M059J (cell line): ENCODE data around the gene SINHCAF. TPM values are rescaled to one million over a fixed set of nuclear protein-coding genes. Genes with fewer than 3 reads are reported as not detected.
"Not testable (repeated sequence)": the region's sequence is repeated elsewhere in the genome, so short reads cannot be mapped to it uniquely, and the experiment has no call there.

ENCODE experiments used
- DNase-seq: peaks from one replicate; pipeline ENCODE4 v3.0.0-alpha.2; 2012; ENCODE audit warnings: low read depth
- total RNA-seq: library from RNA; depleted of rRNA; stranded (reverse); fragments of >200 nt; shearing (Covaris generic); gene quantifications from 2 replicates; pipeline ENCODE4 v1.2.3, GENCODE V29; 2014

Gene SINHCAF
- total RNA-seq, 1 experiment from 2014 or later: 73.0 TPM

GRCh38 chr12:31308116-31308515, 17.8 kb downstream of the SINHCAF start:
- peak; percentile 14 for DNase-seq

- no peak for DNase-seq
Observed at GRCh38 chr12:31306866-31307265, 19.1 kb downstream of the SINHCAF start.

GRCh38 chr12:31303466-31303865, 22.5 kb downstream of the SINHCAF start:
- DNase-seq: no peak

- no peak for DNase-seq
Observed at GRCh38 chr12:31301311-31301710, 24.6 kb downstream of the SINHCAF start.

- no peak for DNase-seq
Observed at GRCh38 chr12:31300783-31301182, 25.2 kb downstream of the SINHCAF start.

GRCh38 chr12:31300341-31300740, 25.6 kb downstream of the SINHCAF start:
- DNase-seq: no peak

GRCh38 chr12:31298922-31299321, 27.0 kb downstream of the SINHCAF start:
- no peak for DNase-seq

GRCh38 chr12:31298515-31298910, 27.4 kb downstream of the SINHCAF start:
- DNase-seq: no peak

GRCh38 chr12:31297572-31298514, 28.1 kb downstream of the SINHCAF start:
- no peak for DNase-seq

- DNase-seq: no peak
Observed at GRCh38 chr12:31289441-31289840, 36.5 kb downstream of the SINHCAF start.

- no peak for DNase-seq
Observed at GRCh38 chr12:31288381-31288780, 37.6 kb downstream of the SINHCAF start.

GRCh38 chr12:31280183-31280582, 45.8 kb downstream of the SINHCAF start:
- DNase-seq: no peak

- DNase-seq: no peak
Observed at GRCh38 chr12:31279390-31279924, 46.5 kb downstream of the SINHCAF start.

- DNase-seq: no peak
Observed at GRCh38 chr12:31278832-31279231, 47.1 kb downstream of the SINHCAF start.

GRCh38 chr12:31278424-31278823, 47.5 kb downstream of the SINHCAF start:
- no peak for DNase-seq

GRCh38 chr12:31277081-31277480, 48.9 kb downstream of the SINHCAF start:
- DNase-seq: no peak

GRCh38 chr12:31275491-31275890, 50.5 kb downstream of the SINHCAF start:
- DNase-seq: no peak

- DNase-seq: no peak
Observed at GRCh38 chr12:31274520-31275300, 51.2 kb downstream of the SINHCAF start.

GRCh38 chr12:31273794-31274193, 52.2 kb downstream of the SINHCAF start:
- DNase-seq: not testable (repeated sequence)

- DNase-seq: no peak
Observed at GRCh38 chr12:31272607-31273225, 53.2 kb downstream of the SINHCAF start.

GRCh38 chr12:31267966-31268365, 58.0 kb downstream of the SINHCAF start:
- DNase-seq: no peak

- DNase-seq: no peak
Observed at GRCh38 chr12:31265722-31266121, 60.2 kb downstream of the SINHCAF start.
